Measurements from ENCODE around the gene HERPUD1.
"Not testable (repeated sequence)": the region's sequence is repeated elsewhere in the genome, so short reads cannot be mapped to it uniquely, and the experiment has no call there.

HERPUD1 gene

DNA sequence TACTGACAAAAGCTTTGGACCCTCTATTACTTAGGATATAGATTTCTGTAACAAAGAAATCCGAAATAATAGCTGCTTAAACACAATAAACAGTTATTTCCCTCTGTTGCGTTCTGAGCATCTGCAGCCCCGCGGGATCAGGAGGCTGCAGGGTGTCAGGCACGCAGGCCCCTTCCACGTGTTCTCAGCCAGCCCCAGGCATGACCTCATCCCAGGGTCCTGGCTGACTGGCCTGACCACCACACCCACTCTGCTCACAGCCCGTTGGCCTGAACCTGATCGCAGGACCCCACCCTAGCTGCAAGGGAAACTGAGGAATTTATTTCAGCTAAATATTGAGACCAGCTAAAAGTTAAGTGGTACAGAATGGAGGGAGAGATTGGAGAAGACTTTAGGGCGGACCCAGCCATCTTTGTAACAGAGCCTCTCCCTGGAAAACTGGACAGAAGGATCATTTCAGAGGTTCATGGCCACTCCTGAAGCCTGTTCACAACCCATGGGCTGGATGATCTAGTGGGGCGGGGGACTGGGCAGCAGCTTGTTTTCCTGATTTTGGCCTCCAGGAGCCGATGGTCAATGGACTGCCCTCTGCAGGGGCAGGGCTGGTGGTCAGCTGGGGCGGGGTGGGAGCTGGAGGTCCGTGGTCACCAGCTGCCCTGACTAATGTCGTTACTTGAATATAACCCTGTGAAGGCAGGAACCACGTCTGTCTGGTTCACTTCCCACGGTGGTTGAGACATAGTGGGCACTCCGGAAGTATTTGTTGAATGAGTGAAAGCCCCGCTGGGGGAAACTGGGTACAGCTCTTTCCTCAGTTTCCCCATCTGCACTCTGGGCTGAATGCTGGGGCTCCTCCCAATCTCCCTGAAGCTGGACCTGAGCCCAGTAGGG, 40.7 kb downstream of the HERPUD1 start:
- TF ChIP-seq, protein P1, sequence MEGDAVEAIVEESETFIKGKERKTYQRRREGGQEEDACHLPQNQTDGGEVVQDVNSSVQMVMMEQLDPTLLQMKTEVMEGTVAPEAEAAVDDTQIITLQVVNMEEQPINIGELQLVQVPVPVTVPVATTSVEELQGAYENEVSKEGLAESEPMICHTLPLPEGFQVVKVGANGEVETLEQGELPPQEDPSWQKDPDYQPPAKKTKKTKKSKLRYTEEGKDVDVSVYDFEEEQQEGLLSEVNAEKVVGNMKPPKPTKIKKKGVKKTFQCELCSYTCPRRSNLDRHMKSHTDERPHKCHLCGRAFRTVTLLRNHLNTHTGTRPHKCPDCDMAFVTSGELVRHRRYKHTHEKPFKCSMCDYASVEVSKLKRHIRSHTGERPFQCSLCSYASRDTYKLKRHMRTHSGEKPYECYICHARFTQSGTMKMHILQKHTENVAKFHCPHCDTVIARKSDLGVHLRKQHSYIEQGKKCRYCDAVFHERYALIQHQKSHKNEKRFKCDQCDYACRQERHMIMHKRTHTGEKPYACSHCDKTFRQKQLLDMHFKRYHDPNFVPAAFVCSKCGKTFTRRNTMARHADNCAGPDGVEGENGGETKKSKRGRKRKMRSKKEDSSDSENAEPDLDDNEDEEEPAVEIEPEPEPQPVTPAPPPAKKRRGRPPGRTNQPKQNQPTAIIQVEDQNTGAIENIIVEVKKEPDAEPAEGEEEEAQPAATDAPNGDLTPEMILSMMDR (IDR thresholded peaks at IDR 0.05; ENCODE audit: control insufficient read depth, extremely low read depth, insufficient read depth), result no peak
- DNase-seq (ENCODE audit: low read depth), result no peak
- no peak overlapping the region for H3K4me3 ChIP-seq (ENCODE audit: low read depth, low read length)

DNA sequence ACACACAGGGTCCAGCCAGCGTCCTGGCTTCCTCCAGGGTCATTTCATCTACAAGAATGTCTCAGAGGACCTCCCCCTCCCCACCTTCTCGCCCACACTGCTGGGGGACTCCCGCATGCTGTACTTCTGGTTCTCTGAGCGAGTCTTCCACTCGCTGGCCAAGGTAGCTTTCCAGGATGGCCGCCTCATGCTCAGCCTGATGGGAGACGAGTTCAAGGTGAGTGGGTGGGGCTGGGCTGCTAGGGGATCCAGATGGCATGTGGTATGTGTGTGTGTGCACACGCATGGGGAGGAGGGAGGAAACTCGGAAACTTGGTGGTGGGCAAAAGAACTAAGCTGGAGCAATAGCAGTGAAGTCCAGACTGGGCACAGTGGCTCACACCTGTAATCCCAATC, 41.4 kb downstream of the HERPUD1 start:
- DNase-seq (ENCODE audit: low read depth), result no peak
- no peak overlapping the region for H3K4me3 ChIP-seq (ENCODE audit: low read depth, low read length)
- TF ChIP-seq, protein P1 (IDR thresholded peaks at IDR 0.05; ENCODE audit: control insufficient read depth, extremely low read depth, insufficient read depth), result no peak

DNA sequence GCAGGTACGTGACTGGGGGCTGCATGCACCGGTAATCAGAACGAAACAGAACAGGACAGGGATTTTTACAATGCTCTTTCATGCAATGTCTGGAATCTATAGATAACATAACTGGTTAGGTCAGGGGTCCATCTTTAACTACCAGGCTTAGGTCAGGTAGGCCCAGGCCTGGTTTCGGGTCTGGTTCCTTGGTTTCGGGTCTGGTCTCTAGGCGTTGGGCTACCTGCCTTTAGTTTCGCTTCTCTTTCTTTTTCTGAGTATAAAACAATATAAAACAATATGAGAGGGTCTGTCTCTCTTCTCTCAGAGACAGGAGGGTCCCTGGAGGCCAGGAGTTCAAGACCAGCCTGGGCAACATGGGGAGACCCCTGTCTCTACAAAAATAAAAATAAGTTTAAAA, 42.0 kb downstream of the HERPUD1 start:
- DNase-seq (ENCODE audit: low read depth); H3K4me3 ChIP-seq (ENCODE audit: low read depth, low read length): not testable (repeated sequence)

DNA sequence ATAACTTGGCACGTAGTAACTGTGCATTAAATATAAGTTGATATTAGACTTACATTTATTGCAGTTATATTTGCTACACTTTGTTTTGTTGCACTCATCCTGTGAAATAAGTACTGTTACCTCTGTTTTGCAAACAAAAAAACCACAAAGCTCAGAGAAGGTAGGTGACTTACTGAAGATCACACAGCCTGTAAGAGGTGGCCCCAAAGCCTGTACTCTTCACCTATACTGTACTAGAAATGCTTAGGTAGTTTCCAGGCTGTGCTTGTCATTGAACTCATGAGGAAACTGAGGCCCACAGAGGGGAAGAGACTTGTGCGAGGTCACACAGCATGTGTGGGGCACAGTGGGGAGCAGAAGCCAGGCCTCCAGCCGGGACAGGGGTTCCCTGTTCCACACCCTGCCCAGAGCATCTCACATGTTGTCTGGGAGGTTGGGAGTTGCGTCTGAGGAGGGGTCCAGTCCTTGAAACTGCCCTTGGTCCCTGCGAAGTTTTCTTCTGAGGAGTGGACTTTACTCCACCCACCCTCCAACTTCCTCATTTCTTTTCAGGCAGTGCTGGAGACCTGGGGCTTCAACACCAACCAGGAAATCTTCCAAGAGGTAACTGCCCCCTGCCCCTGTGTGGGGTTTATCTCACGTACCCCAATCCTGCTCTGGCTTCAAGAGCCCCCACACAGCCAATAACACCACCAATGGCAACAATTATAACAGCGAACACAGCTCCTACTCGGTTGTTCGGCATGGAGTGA, 42.8 kb downstream of the HERPUD1 start:
- TF ChIP-seq, protein P1 (IDR thresholded peaks at IDR 0.05; ENCODE audit: control insufficient read depth, extremely low read depth, insufficient read depth), result no peak
- DNase-seq (ENCODE audit: low read depth), result no peak
- H3K4me3 ChIP-seq (ENCODE audit: low read depth, low read length), result no peak overlapping the region

DNA sequence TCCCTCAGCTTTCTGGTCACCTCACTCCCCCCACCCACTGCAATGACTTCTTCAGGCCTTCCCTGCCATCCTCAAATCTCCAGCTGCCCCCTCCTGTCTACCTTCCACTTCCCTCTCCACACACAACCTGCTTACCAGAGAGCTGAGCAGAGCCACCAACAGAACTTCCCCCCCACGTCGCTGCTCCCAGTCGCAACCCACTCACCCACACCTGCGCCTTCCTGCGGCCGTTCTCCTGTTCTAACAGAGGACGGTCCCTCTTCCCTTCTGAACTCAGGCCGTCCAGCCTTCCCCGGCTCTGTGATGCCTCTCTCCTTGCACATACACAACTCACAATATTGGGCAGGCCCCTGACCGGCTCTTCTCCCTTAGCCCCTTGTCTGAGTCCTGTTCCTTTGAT, 43.8 kb downstream of the HERPUD1 start:
- DNase-seq (ENCODE audit: low read depth), result no peak
- no peak overlapping the region for H3K4me3 ChIP-seq (ENCODE audit: low read depth, low read length)
- TF ChIP-seq, protein P1 (IDR thresholded peaks at IDR 0.05; ENCODE audit: control insufficient read depth, extremely low read depth, insufficient read depth), result no peak

DNA sequence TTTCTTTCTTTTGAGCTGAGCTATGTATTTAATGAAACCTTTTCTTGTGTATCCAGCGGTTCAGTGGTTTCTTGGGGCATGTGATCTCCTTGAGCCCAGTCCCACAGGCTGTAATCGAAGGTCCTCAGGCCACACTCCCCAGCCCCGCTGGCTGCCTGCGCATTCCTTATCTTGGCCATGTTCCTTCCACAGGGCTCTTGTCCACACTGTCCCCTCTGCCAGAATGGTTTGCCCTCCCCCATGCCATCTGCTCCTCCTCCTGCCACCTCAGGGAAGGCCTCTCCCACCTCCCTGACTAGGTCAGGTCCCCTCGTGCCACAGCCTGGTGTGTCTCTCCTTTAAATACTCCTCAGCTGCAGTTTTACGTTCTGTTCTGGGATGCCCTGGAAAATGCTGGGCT, 45.3 kb downstream of the HERPUD1 start:
- DNase-seq (ENCODE audit: low read depth), result no peak
- TF ChIP-seq, protein P1 (IDR thresholded peaks at IDR 0.05; ENCODE audit: control insufficient read depth, extremely low read depth, insufficient read depth), result no peak
- H3K4me3 ChIP-seq (ENCODE audit: low read depth, low read length), result no peak overlapping the region

DNA sequence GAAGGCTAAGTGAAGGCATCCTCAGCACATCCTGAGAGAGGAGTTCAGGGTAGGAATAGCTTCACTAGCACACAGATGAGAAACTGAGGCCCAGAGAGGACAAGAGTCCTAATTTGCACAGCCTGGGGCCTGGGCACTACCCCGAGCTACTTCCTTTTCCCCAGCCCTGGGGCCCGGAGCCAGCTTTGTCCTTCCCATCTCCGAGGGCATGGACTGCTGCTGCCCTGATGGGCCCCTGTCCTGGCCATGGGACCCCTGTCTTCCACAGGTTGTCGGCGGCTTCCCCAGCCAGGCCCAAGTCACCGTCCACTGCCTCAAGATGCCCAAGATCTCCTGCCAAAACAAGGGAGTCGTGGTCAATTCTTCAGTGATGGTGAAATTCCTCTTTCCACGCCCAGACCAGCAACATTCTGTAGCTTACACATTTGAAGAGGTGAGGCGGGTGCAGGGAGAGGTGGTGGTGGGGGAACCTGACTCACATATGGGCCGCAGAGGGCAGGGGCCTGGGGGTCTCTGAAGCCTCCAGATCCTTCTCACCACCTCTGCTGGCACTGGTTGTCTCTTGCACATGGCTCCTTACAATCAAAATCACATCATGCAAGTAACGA, 46.0 kb downstream of the HERPUD1 start:
- no peak overlapping the region for H3K4me3 ChIP-seq (ENCODE audit: low read depth, low read length)
- no peak for DNase-seq (ENCODE audit: low read depth)
- TF ChIP-seq, protein P1 (IDR thresholded peaks at IDR 0.05; ENCODE audit: control insufficient read depth, extremely low read depth, insufficient read depth), result no peak

All from LNCaP clone FGC (cell line).